Activated CD8-positive, alpha-beta T cell treated with anti-CD3 and anti-CD28 coated beads for 36 hours (primary cell): ENCODE results near the gene OVCH1. TPM values are rescaled to one million over a fixed set of nuclear protein-coding genes. Genes with fewer than 3 reads are reported as not detected.

Experiments
- ATAC-seq: fragments of 200-7000 bp; cut with Tn5 transposase; one replicate; pipeline ENCODE4 v1.10.0; 2021; ENCODE audit warnings: mild to moderate bottlenecking, moderate library complexity
- CTCF ChIA-PET: fragments of 350-600 bp; sonication (Branson Sonifier 250); formaldehyde crosslinking; loops from one replicate; lab custom pipeline; 2021; ENCODE audit warnings: antibody characterized with exemption; lab: Charles Lee
- POLR2A ChIA-PET: fragments of 350-600 bp; sonication (Branson Sonifier 250); formaldehyde crosslinking; loops from one replicate; lab custom pipeline; 2021; ENCODE audit warnings: antibody characterized with exemption; lab: Charles Lee
- DNase-seq: peaks from one replicate; pipeline ENCODE4 v3.0.0-alpha.2; 2020
- H3K27ac Mint-ChIP-seq: one replicate; pipeline ENCODE4 v1.8.0; 2021; ENCODE audit warnings: mild to moderate bottlenecking, mixed read lengths
- H3K27me3 Mint-ChIP-seq: one replicate; pipeline ENCODE4 v1.8.0; 2021; ENCODE audit warnings: mixed read lengths
- H3K36me3 Mint-ChIP-seq: one replicate; pipeline ENCODE4 v1.8.0; 2021; ENCODE audit warnings: low read depth, mixed read lengths
- H3K4me1 Mint-ChIP-seq: one replicate; pipeline ENCODE4 v1.8.0; 2021; ENCODE audit warnings: low read depth, mixed read lengths
- H3K4me3 Mint-ChIP-seq: one replicate; pipeline ENCODE4 v1.8.0; 2021; ENCODE audit warnings: mild to moderate bottlenecking, moderate library complexity, mixed read lengths
- H3K9me3 Mint-ChIP-seq: one replicate; pipeline ENCODE4 v1.8.0; 2021; ENCODE audit warnings: mixed read lengths
- CTCF ChIP-seq: fragments of 200-600 bp; IDR thresholded peaks from one replicate; pipeline ENCODE4 v1.8.0; 2022; ENCODE audit warnings: antibody characterized with exemption, mild to moderate bottlenecking
- intact Hi-C: fragments of 100-400 bp; cut with micrococcal nuclease; formaldehyde crosslinking; loops from one replicate; pipeline ENCODE4 v1.10.0; 2022
- total RNA-seq, 2 experiments: library from RNA; stranded (reverse); gene quantifications; one replicate each; pipeline ENCODE4 v1.2.3, GENCODE V29; 2021

OVCH1 gene
- total RNA-seq, 2 experiments from 2014 or later: not detected

- Mint-ChIP-seq H3K4me3 (no peak overlapping the region), H3K27me3 (peaks cover 6% of the 10 kb centered on the region), H3K36me3 (no peaks in the 10 kb centered on the region), H3K27ac (no peak overlapping the region), H3K9me3 (no peaks in the 10 kb centered on the region), H3K4me1 (no peaks in the 10 kb centered on the region)
- TF ChIP-seq CTCF: no peak
- DNase-seq (no peak), ATAC-seq (no peak)
- intact Hi-C loops: no loop called here
- POLR2A ChIA-PET: no interaction called here
- CTCF ChIA-PET: interaction anchor here (0.7 to 3.6 kb wide), 5 partner anchors 9 to 1289 kb away, joined by 3 to 24 read pairs (median 6); no protein-coding TSS in a partner anchor
These were observed 20.9 kb upstream of the OVCH1 start for GRCh38 chr12:29518407-29518806.

GRCh38 chr12:29517264-29517663 lies 19.8 kb upstream of the OVCH1 start:
- Mint-ChIP-seq H3K27ac (no peak overlapping the region), H3K4me1 (no peaks in the 10 kb centered on the region), H3K4me3 (no peak overlapping the region), H3K9me3 (no peaks in the 10 kb centered on the region), H3K27me3 (peaks cover 6% of the 10 kb centered on the region), H3K36me3 (no peaks in the 10 kb centered on the region)
- DNase-seq: no peak
- ChIA-PET POLR2A (no interaction called here), CTCF (no interaction called here)
- no peak for TF ChIP-seq CTCF
- ATAC-seq: no peak
- intact Hi-C loops: no loop called here

- TF ChIP-seq CTCF: no peak
- ChIA-PET CTCF (no interaction called here), POLR2A (no interaction called here)
- Mint-ChIP-seq H3K27ac (no peak overlapping the region), H3K4me1 (no peaks in the 10 kb centered on the region), H3K27me3 (peaks cover 6% of the 10 kb centered on the region), H3K4me3 (no peak overlapping the region), H3K9me3 (no peaks in the 10 kb centered on the region), H3K36me3 (no peaks in the 10 kb centered on the region)
- ATAC-seq (no peak), DNase-seq (no peak)
- intact Hi-C loops: no loop called here
These were observed 19.0 kb upstream of the OVCH1 start for GRCh38 chr12:29516431-29516875.

- CTCF ChIA-PET: interaction anchor here (1.4 to 1.5 kb wide), 2 partner anchors 8 to 11 kb away, joined by 4 to 6 read pairs; no protein-coding TSS in a partner anchor
- no peak overlapping the region for H3K4me3 Mint-ChIP-seq
- H3K4me1 Mint-ChIP-seq: no peaks in the 10 kb centered on the region
- H3K27me3 Mint-ChIP-seq: peaks cover 15% of the 10 kb centered on the region
- POLR2A ChIA-PET: no interaction called here
- no peaks in the 10 kb centered on the region for H3K36me3 Mint-ChIP-seq
- intact Hi-C loops: no loop called here
- TF ChIP-seq CTCF: no peak
- H3K9me3 Mint-ChIP-seq: no peaks in the 10 kb centered on the region
- ATAC-seq (no peak), DNase-seq (no peak)
- no peak overlapping the region for H3K27ac Mint-ChIP-seq
These were observed 13.2 kb upstream of the OVCH1 start for GRCh38 chr12:29510591-29511185.

- ATAC-seq (no peak), DNase-seq (no peak)
- Mint-ChIP-seq H3K4me1 (no peaks in the 10 kb centered on the region), H3K27me3 (peaks cover 9% of the 10 kb centered on the region), H3K9me3 (no peaks in the 10 kb centered on the region), H3K4me3 (no peak overlapping the region), H3K27ac (no peak overlapping the region), H3K36me3 (no peaks in the 10 kb centered on the region)
- ChIA-PET CTCF (interaction anchor here (1.4 kb wide), 1 partner anchor 10 kb away, joined by 4 read pairs; no protein-coding TSS in a partner anchor), POLR2A (no interaction called here)
- intact Hi-C loops: no loop called here
- no peak for TF ChIP-seq CTCF
These were observed 12.0 kb upstream of the OVCH1 start for GRCh38 chr12:29509503-29509902.
